COLO668 (cell line): Measurements from ENCODE around the gene REC114.
"Not testable (repeated sequence)": the region's sequence is repeated elsewhere in the genome, so short reads cannot be mapped to it uniquely, and the experiment has no call there.

ENCODE experiments used
- DNase-seq: peaks from one replicate; lab custom pipeline; 2025; ENCODE audit not compliant: unreplicated experiment; lab: John Stamatoyannopoulos, UW

The REC114 gene

GRCh38 chr15:73522011-73522410 lies 79.0 kb downstream of the REC114 start:
- DNase-seq, result no peak

GRCh38 chr15:73524919-73525318 lies 82.0 kb downstream of the REC114 start:
- no peak for DNase-seq

GRCh38 chr15:73527598-73527997 lies 84.6 kb downstream of the REC114 start:
- DNase-seq, result no peak

- DNase-seq, result no peak
Measured at GRCh38 chr15:73530649-73531048, 87.7 kb downstream of the REC114 start.

- DNase-seq, result no peak
Measured at GRCh38 chr15:73538123-73538522, 95.2 kb downstream of the REC114 start.

- no peak for DNase-seq
Measured at GRCh38 chr15:73538563-73539211, 95.7 kb downstream of the REC114 start.

- DNase-seq, result no peak
Measured at GRCh38 chr15:73539212-73540128, 96.5 kb downstream of the REC114 start.

- no peak for DNase-seq
Measured at GRCh38 chr15:73540161-73540560, 97.2 kb downstream of the REC114 start.

GRCh38 chr15:73541479-73541878 lies 98.5 kb downstream of the REC114 start:
- DNase-seq, result no peak

GRCh38 chr15:73548925-73549324 lies 106.0 kb downstream of the REC114 start:
- not testable (repeated sequence) for DNase-seq

- DNase-seq, result no peak
Measured at GRCh38 chr15:73550190-73550589, 107.2 kb downstream of the REC114 start.

GRCh38 chr15:73555080-73555479 lies 112.1 kb downstream of the REC114 start:
- no peak for DNase-seq

- no peak for DNase-seq
Measured at GRCh38 chr15:73558529-73558928, 115.6 kb downstream of the REC114 start.

- peak; percentile 21 for DNase-seq
Measured at GRCh38 chr15:73560501-73561117, 117.6 kb downstream of the REC114 start.

GRCh38 chr15:73564255-73564654 lies 121.3 kb downstream of the REC114 start:
- DNase-seq, result peak; percentile 17

- DNase-seq, result no peak
Measured at GRCh38 chr15:73567020-73567419, 124.1 kb downstream of the REC114 start.

- DNase-seq, result no peak
Measured at GRCh38 chr15:73568564-73569280, 125.8 kb downstream of the REC114 start.

GRCh38 chr15:73569361-73569760 lies 126.4 kb downstream of the REC114 start:
- DNase-seq, result no peak

GRCh38 chr15:73570355-73571032 lies 127.5 kb downstream of the REC114 start:
- no peak for DNase-seq

- peak; percentile 77 for DNase-seq
Measured at GRCh38 chr15:73571346-73571745, 128.4 kb downstream of the REC114 start.

GRCh38 chr15:73572296-73572695 lies 129.3 kb downstream of the REC114 start:
- no peak for DNase-seq
